ENCODE data around the gene AGBL1.
"Not testable (repeated sequence)": the region's sequence is repeated elsewhere in the genome, so short reads cannot be mapped to it uniquely, and the experiment has no call there.

Gene AGBL1

GRCh38 chr15:86087808-86088207, 8.1 kb downstream of the AGBL1 start:
- DNase-seq, result no peak

- DNase-seq, result no peak
Observed at GRCh38 chr15:86089422-86089821, 9.8 kb downstream of the AGBL1 start.

- no peak for DNase-seq
Observed at GRCh38 chr15:86101818-86102217, 22.1 kb downstream of the AGBL1 start.

- no peak for DNase-seq
Observed at GRCh38 chr15:86103825-86104224, 24.2 kb downstream of the AGBL1 start.

- DNase-seq, result no peak
Observed at GRCh38 chr15:86106306-86106705, 26.6 kb downstream of the AGBL1 start.

- DNase-seq, result no peak
Observed at GRCh38 chr15:86115145-86115801, 35.6 kb downstream of the AGBL1 start.

- DNase-seq, result no peak
Observed at GRCh38 chr15:86121568-86122225, 42.0 kb downstream of the AGBL1 start.

GRCh38 chr15:86122691-86123391, 43.2 kb downstream of the AGBL1 start:
- DNase-seq, result not testable (repeated sequence)

- no peak for DNase-seq
Observed at GRCh38 chr15:86125775-86126174, 46.1 kb downstream of the AGBL1 start.

- no peak for DNase-seq
Observed at GRCh38 chr15:86127547-86127946, 47.9 kb downstream of the AGBL1 start.

- DNase-seq, result no peak
Observed at GRCh38 chr15:86135041-86135440, 55.4 kb downstream of the AGBL1 start.

- no peak for DNase-seq
Observed at GRCh38 chr15:86136861-86137260, 57.2 kb downstream of the AGBL1 start.

GRCh38 chr15:86138798-86139197, 59.1 kb downstream of the AGBL1 start:
- DNase-seq, result no peak

GRCh38 chr15:86139828-86140227, 60.2 kb downstream of the AGBL1 start:
- DNase-seq, result no peak

GRCh38 chr15:86154705-86155104, 75.0 kb downstream of the AGBL1 start:
- no peak for DNase-seq

GRCh38 chr15:86155551-86155950, 75.9 kb downstream of the AGBL1 start:
- DNase-seq, result no peak

GRCh38 chr15:86157606-86158293, 78.1 kb downstream of the AGBL1 start:
- DNase-seq, result no peak

- no peak for DNase-seq
Observed at GRCh38 chr15:86159468-86159867, 79.8 kb downstream of the AGBL1 start.

- DNase-seq, result no peak
Observed at GRCh38 chr15:86161250-86161649, 81.6 kb downstream of the AGBL1 start.

- no peak for DNase-seq
Observed at GRCh38 chr15:86162172-86162591, 82.5 kb downstream of the AGBL1 start.

GRCh38 chr15:86162641-86163040, 83.0 kb downstream of the AGBL1 start:
- no peak for DNase-seq

- DNase-seq, result no peak
Observed at GRCh38 chr15:86163816-86164215, 84.1 kb downstream of the AGBL1 start.

GRCh38 chr15:86164232-86164898, 84.7 kb downstream of the AGBL1 start:
- DNase-seq, result no peak
